Measurements from ENCODE around the gene SERPINE2.

Gene SERPINE2, protein sequence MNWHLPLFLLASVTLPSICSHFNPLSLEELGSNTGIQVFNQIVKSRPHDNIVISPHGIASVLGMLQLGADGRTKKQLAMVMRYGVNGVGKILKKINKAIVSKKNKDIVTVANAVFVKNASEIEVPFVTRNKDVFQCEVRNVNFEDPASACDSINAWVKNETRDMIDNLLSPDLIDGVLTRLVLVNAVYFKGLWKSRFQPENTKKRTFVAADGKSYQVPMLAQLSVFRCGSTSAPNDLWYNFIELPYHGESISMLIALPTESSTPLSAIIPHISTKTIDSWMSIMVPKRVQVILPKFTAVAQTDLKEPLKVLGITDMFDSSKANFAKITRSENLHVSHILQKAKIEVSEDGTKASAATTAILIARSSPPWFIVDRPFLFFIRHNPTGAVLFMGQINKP

GRCh38 chr2:224039080-224039769 lies at the start of gene SERPINE2:
Gene SERPINE2 (minus strand): TSS chr2:224039286. CDS start chr2:224001900, 37,386 bp downstream.
- DNase-seq: peak; percentile 22

DNA sequence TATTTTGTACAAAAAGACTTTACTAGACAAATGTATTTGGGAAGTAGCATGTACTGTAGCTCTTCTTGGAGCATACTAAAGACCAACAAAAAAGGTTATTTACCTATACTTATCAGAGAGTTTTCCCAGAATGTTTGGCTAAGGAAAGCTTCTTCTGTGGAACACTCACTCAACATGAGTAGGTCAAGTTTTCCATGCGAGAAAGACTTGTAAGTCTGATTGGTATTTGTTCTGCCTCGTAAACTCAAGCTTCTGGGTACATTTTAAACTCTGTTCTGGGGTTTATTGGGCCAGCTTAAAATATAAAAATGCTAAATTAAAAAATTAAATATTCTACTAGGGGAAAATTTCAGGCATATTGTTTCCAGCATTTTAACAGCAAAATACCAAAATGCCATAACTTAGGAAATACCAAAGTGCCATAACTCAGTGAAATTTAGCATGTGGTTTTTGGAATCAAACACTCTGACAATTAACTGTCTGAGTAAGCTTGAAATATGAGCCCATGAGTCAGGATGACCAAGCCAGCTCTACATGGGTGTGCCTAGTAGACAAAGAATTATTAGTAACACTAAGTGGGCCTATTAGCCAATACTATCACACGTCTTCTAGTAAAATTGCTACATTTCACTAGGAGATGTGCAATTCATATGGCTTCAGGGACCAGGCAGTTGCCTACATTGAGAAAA lies 47.3 kb upstream of the SERPINE2 start:
- no peak for DNase-seq

DNA sequence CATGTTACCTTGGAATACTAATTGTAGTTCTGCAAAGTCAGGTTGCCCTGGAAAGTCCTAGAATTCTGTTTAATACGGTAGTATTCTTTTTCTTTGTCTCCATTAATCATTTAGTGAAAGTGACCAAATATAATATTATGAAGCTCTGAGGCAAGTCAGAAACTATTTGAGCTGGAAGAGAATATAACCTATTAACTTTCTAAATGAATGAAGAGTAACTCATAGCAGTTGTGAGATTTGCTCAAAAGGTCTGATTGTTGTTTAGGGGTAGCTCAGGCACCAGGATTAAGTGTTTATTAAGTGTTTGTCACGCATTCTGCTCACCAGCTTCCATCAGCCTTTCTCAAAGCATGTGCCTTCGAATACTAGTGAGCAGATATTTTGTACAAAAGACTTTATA lies 46.7 kb upstream of the SERPINE2 start:
- no peak for DNase-seq

DNA sequence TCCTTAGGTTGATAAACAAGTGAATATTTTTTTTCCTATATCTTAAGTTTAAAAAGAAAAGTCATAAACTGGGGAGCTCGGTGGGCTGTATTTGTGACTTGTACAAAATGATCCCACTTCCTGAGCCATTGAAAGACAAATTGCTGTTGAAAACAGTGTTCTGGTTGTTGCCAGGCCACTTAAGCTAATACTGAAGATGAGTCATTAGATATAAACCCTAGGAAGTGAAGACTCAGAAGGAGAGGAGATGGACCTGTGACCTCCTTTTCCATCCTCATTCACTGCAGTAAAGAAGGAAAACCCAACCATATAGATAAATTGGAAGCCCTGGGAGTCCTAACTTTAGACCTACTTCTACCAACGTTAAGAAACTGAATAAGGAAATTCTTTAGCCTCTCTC lies 46.2 kb upstream of the SERPINE2 start:
- no peak for DNase-seq

DNA sequence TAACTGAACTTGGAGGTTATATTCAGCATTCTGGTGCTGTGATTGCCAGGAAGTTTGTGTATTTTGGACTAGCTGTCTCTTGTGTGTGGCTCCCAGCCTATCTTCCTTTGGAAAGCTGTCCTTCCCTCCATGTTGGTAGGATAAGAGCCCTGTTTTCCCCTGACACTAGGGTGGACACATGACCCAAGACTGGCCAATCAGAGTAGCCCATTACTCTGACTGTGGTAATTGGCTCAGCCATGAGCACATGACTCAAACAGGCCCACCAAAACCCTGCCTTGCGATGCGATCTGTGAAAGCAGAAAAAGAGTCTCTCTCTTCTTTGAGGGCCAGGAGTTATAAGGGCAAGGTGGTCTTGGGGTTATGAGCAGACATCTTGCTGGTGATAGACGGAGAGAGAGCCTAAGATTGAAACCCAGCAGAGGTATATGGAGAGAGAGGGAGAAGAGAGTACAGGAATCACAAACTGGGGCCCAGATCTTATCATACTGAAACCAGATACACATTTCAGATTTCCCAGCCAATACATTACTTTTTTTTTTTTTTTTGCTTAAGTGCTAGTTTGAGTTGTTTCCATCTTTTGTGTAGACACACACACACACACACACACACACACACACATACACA lies 45.3 kb upstream of the SERPINE2 start:
- DNase-seq: no peak

DNA sequence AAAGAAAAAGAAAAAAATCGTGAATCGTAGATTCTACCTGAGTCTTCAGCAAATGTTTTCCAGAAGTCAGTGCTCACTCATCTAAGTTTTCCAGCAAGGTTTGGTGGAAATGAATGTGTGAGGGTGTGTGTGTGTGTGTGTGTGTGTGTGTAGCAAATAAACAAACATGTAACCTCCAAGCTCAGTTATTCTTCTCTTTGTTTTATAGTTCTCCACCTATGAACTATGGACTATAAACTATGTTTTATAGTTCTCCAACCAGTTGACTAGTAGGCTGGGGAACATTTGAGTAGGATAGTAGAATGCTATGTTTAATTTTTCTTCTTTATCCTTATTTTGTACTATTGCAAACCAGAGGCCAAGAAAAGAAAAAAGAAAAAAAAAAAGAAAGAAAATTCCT lies 44.6 kb upstream of the SERPINE2 start:
- no peak for DNase-seq

- DNase-seq: no peak
These were observed 39.6 kb upstream of the SERPINE2 start for GRCh38 chr2:224078656-224079055.

GRCh38 chr2:224077773-224078507 lies 38.9 kb upstream of the SERPINE2 start:
- DNase-seq: no peak

- no peak for DNase-seq
These were observed 36.5 kb upstream of the SERPINE2 start for GRCh38 chr2:224075588-224075987.

- no peak for DNase-seq
These were observed 34.6 kb upstream of the SERPINE2 start for GRCh38 chr2:224073676-224074075.

DNA sequence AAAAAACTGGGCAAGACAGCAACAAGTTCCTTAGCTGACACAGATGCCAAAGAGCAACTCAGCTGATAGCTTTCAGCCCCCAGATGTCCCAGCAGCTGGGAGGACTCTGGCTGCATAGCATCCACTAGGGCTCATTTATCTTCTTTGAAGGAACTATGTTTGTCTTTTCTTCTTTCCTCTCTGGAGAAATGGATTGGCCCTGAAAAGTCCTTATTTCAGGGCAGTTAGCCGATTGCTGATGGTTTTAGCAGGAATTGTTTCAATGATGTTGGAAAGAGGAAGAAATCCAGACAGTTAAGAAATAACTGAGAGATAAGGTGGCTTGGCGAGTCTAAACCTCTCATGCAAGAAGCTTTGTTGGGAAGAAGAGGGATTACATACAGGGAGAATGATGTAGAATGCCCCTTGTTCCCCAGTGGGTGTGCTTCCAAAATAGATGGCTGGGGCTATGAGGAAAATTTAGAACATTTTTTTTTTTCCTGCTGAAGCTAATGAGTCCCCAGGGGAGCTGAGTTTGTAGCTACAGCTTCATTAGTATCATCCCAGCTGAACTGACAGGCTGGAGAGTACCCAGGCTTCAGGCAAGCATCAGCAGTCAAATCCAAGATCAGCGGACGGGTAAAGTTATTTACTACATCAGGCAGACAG lies 33.6 kb upstream of the SERPINE2 start:
- DNase-seq: no peak

- no peak for DNase-seq
These were observed 30.1 kb upstream of the SERPINE2 start for GRCh38 chr2:224069172-224069571.

GRCh38 chr2:224063298-224063648 lies 24.2 kb upstream of the SERPINE2 start:
- DNase-seq: no peak

GRCh38 chr2:224062481-224063297 lies 23.6 kb upstream of the SERPINE2 start:
- DNase-seq: no peak

- no peak for DNase-seq
These were observed 21.8 kb upstream of the SERPINE2 start for GRCh38 chr2:224060783-224061482.

- DNase-seq: no peak
These were observed 20.1 kb upstream of the SERPINE2 start for GRCh38 chr2:224059178-224059577.

DNA sequence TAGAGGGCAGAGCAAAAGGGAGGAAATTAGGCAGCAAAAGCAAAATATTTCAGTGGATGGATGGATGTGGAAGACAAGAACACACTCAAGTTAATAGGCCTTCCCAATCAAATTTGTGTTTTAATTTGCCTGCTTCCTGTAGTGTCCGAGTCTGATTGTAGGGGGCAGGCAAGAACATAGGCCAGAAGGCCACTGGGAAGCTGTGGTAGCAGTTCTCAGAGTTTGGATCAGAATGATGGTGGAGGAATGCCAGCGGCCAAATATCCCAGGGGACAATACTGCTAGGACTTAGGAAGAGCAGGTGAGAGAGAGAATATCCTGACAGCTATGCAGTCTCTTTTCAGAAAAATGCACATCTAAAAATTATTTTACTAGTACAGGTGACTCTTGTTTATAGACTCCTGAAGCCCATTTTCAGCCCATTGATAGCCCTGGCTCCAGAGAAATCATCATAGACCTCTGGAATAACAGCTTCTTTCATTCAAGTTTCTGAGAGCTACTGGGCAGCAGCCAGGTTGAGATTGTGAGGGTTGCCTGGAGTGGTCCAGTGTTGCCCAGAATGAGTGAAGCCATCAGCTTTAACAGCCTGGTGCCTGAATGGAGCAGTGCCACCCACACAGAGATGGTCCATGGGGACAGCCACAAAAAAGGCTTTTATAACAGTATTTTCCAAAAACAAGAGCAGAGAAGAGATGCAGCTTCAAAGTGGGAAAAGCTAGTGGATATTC lies 19.1 kb upstream of the SERPINE2 start:
- no peak for DNase-seq

- DNase-seq: no peak
These were observed 17.8 kb upstream of the SERPINE2 start for GRCh38 chr2:224056889-224057288.

- no peak for DNase-seq
These were observed 16.0 kb upstream of the SERPINE2 start for GRCh38 chr2:224055101-224055500.

DNA sequence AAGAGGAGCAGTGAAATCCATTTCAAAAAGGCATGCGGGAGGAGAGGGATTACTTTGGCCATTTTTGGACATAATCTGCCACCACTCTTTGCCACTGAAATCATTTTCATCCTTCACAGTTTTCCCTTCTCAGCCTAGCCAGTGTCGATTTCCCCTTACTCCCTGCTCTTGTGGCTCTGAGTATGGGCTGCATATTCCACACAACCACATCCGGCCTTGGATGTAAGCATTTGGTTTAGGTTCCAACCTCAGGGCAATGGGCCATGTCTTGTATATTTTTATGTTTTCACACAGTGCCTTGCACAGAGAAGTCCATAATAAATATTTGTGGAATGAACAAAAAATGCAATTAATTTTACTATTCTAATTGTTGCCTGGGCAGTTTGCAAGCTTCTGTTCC lies 7.7 kb upstream of the SERPINE2 start:
- DNase-seq: no peak

Data from activated CD4-positive, alpha-beta T cell treated with anti-CD3 and anti-CD28 coated beads for 1 hour (primary cell).